Peyer's patch (tissue), 4 donors: Measurements from ENCODE around the gene HBD. TPM values are rescaled to one million over a fixed set of nuclear protein-coding genes. Genes with fewer than 3 reads are reported as not detected.

ENCODE experiments used
- DNase-seq, 3 donors: peaks; one replicate each; pipeline ENCODE4 v3.0.0-alpha.2; 2017 to 2019
- H3K27ac ChIP-seq, 4 donors: fragments of 200-600 bp; sonication (generic); one replicate each; pipeline ENCODE4 v1.5.1; 2016 to 2019
- H3K27me3 ChIP-seq, 2 donors: fragments of 200-600 bp; sonication (generic); one replicate each; pipeline ENCODE4 v1.5.1; 2019
- H3K36me3 ChIP-seq, 3 donors: fragments of 200-600 bp; sonication (generic); one replicate each; pipeline ENCODE4 v1.5.1; 2016 to 2019
- H3K4me1 ChIP-seq, 4 donors: fragments of 200-600 bp; sonication (generic); one replicate each; pipeline ENCODE4 v1.5.1; 2016 to 2019
- H3K4me3 ChIP-seq, 4 donors: fragments of 200-600 bp; sonication (generic); 1 replicate in 3 of 4; 2 replicates in 1 of 4; pipeline ENCODE4 v1.5.1; 2016 to 2019; ENCODE audit warnings: mild to moderate bottlenecking in 1 of 4
- H3K9me3 ChIP-seq, 4 donors: fragments of 200-600 bp; sonication (generic); one replicate each; pipeline ENCODE4 v1.5.1; 2016 to 2019; ENCODE audit warnings: mild to moderate bottlenecking in 1 of 4
- POLR2A ChIP-seq, 2 donors: fragments of 450-650 bp; IDR thresholded peaks; one replicate each; pipeline ENCODE4 v1.5.1; 2017; ENCODE audit warnings: antibody characterized with exemption in 2 of 2, mild to moderate bottlenecking in 2 of 2, moderate library complexity in 2 of 2
- total RNA-seq, 4 donors: library from RNA; depleted of rRNA; stranded (reverse); fragments of >200 nt; gene quantifications; one replicate each; pipeline ENCODE4 v1.1.0, GENCODE V29; 2016
- TF ChIP-seq, protein P1 (sequence below), 6 experiments: fragments of 450-650 bp in 4 of 6; fragments of 200-600 bp in 2 of 6; sonication (generic) in 1 of 6; IDR thresholded peaks; one replicate each; pipeline ENCODE4 v1.5.1; 2017 to 2019; ENCODE audit warnings: antibody characterized with exemption in 6 of 6, mild to moderate bottlenecking in 3 of 6, moderate library complexity in 1 of 6

The HBD gene
- total RNA-seq, 4 donors from 2014 or later: not detected

DNA sequence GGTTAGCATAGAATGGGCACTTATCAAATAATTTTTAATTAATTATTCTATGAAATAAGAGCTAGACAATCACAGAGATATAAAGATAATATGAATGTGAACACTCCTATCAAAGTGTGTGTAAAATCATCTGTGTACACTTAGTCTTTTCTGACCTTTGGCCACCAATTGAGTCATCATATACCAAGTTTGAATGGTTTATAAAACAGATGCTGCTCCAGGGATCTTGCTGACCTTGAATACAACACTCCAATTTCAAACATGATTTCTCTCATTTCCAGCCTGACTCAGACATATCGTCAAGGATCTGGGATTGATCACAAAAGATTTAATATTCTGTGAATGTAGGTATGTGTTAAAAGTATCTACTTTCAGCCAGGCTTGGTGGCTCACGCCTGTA, 30.9 kb downstream of the HBD start:
- TF ChIP-seq, protein P1, sequence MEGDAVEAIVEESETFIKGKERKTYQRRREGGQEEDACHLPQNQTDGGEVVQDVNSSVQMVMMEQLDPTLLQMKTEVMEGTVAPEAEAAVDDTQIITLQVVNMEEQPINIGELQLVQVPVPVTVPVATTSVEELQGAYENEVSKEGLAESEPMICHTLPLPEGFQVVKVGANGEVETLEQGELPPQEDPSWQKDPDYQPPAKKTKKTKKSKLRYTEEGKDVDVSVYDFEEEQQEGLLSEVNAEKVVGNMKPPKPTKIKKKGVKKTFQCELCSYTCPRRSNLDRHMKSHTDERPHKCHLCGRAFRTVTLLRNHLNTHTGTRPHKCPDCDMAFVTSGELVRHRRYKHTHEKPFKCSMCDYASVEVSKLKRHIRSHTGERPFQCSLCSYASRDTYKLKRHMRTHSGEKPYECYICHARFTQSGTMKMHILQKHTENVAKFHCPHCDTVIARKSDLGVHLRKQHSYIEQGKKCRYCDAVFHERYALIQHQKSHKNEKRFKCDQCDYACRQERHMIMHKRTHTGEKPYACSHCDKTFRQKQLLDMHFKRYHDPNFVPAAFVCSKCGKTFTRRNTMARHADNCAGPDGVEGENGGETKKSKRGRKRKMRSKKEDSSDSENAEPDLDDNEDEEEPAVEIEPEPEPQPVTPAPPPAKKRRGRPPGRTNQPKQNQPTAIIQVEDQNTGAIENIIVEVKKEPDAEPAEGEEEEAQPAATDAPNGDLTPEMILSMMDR (IDR thresholded peaks at IDR 0.05): no peak
- no peak for TF ChIP-seq POLR2A (IDR thresholded peaks at IDR 0.05)
- H3K4me1 ChIP-seq: no peaks in the 10 kb centered on the region
- no peaks in the 10 kb centered on the region for H3K9me3 ChIP-seq
- H3K36me3 ChIP-seq: no peaks in the 10 kb centered on the region
- no peak for DNase-seq
- H3K4me3 ChIP-seq: no peak overlapping the region
- no peak overlapping the region for H3K27ac ChIP-seq
- no peaks in the 10 kb centered on the region for H3K27me3 ChIP-seq

DNA sequence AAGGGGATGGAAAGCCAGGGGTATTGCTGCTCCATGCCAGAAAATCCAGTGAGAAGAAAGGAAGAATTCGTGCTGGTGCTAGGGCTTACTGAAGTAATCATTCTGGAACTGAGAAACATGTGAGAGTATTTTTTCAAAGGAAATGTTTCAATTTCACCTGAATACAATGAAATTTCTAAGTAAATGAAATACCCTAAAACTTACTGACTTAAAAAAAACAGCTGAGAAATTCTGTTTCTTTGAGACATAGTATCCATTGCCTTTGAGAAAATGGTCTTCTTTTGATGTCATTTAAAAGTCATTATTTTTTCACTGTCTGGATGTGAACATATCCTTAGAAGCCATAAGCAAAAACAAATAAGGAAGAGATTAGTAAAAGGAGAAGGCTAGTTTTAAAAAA, 33.7 kb downstream of the HBD start, which contains the start of gene OR51V1:
Gene OR51V1 (minus strand): TSS at position 101 of the 400 bp plus-strand sequence. CDS start 0 bp downstream, at position 101.
- Histone ChIP-seq H3K27ac (no peak within 1 kb of the TSS), H3K4me3 (no peak within 1 kb of the TSS), H3K4me1 (no peaks in the 10 kb centered on the region), H3K9me3 (no peaks in the 10 kb centered on the region), H3K27me3 (no peaks in the 10 kb centered on the region), H3K36me3 (no peaks in the 10 kb centered on the region)
- TF ChIP-seq, protein P1 (IDR thresholded peaks at IDR 0.05): no peak
- TF ChIP-seq POLR2A (IDR thresholded peaks at IDR 0.05): no peak
- DNase-seq: no peak

GRCh38 chr11:5198285-5198684, 36.0 kb downstream of the HBD start:
- H3K27me3 ChIP-seq: no peaks in the 10 kb centered on the region
- no peak for TF ChIP-seq POLR2A (IDR thresholded peaks at IDR 0.05)
- TF ChIP-seq, protein P1 (IDR thresholded peaks at IDR 0.05): no peak

GRCh38 chr11:5197536-5197935, 36.7 kb downstream of the HBD start:
- DNase-seq: no peak
- no peaks in the 10 kb centered on the region for H3K36me3 ChIP-seq
- H3K4me3 ChIP-seq: no peak overlapping the region
- H3K9me3 ChIP-seq: no peaks in the 10 kb centered on the region
- no peaks in the 10 kb centered on the region for H3K27me3 ChIP-seq
- no peak for TF ChIP-seq POLR2A (IDR thresholded peaks at IDR 0.05)
- TF ChIP-seq, protein P1 (IDR thresholded peaks at IDR 0.05): no peak
- no peak overlapping the region for H3K27ac ChIP-seq
- H3K4me1 ChIP-seq: no peaks in the 10 kb centered on the region

More at GRCh38 chr11:5198285-5198684, 36.0 kb downstream of the HBD start:
- H3K9me3 ChIP-seq: no peaks in the 10 kb centered on the region
- H3K27ac ChIP-seq: no peak overlapping the region
- no peaks in the 10 kb centered on the region for H3K4me1 ChIP-seq
- DNase-seq: no peak
- no peaks in the 10 kb centered on the region for H3K36me3 ChIP-seq
- no peak overlapping the region for H3K4me3 ChIP-seq

DNA sequence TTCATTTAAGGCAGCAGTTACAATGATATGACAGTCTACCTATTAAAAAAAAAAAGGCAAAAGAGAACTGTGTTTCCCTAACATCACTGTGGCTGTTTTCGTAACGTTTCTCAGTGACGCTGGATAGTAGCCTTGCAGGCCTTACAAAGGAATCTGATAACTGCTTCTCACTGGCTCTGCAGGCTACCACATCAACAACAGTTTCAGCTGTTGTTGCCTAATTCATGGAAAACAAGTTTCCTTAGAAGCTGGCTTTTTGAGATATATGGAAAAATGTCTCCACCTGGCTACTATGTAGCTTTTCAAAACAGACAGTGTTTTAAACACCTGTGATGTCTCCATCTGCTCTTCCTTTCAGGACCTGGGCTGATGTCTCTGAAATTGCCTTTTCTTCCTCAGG, 37.6 kb downstream of the HBD start:
- H3K27me3 ChIP-seq: no peaks in the 10 kb centered on the region
- H3K27ac ChIP-seq: no peak overlapping the region
- H3K36me3 ChIP-seq: no peaks in the 10 kb centered on the region
- TF ChIP-seq, protein P1 (IDR thresholded peaks at IDR 0.05): no peak
- no peak for TF ChIP-seq POLR2A (IDR thresholded peaks at IDR 0.05)
- H3K4me1 ChIP-seq: no peaks in the 10 kb centered on the region
- H3K4me3 ChIP-seq: no peak overlapping the region
- H3K9me3 ChIP-seq: no peaks in the 10 kb centered on the region
- no peak for DNase-seq

DNA sequence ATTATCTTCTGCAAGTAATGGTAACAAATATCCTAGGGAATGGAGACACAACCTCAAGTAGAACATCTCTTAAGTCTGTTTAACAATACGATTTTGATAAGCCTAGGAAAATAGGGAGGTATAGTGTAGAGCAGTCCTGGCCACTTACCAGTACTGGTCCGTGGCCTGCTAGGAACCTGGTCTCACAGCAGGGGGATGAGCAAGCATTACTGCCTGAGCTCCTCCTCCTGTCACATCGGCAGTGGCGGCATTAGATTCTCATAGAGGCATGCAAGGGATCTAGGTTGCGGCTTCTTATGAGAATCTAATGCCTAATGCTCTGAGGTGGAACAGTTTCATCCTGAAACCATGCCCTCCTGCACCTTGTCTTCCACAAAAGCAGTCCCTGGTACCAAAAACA, 38.2 kb downstream of the HBD start:
- no peaks in the 10 kb centered on the region for H3K36me3 ChIP-seq
- no peaks in the 10 kb centered on the region for H3K27me3 ChIP-seq
- no peak for TF ChIP-seq POLR2A (IDR thresholded peaks at IDR 0.05)
- TF ChIP-seq, protein P1 (IDR thresholded peaks at IDR 0.05): no peak
- no peak for DNase-seq
- no peaks in the 10 kb centered on the region for H3K4me1 ChIP-seq
- no peak overlapping the region for H3K4me3 ChIP-seq
- no peak overlapping the region for H3K27ac ChIP-seq
- no peaks in the 10 kb centered on the region for H3K9me3 ChIP-seq
